GM19328 (cell line): Measurements from ENCODE around the gene HECTD3.
"Not testable (repeated sequence)": the region's sequence is repeated elsewhere in the genome, so short reads cannot be mapped to it uniquely, and the experiment has no call there.

Experiments used
- ATAC-seq: cut with Tn5 transposase; IDR thresholded peaks from one replicate; pipeline ENCODE4 v1.9.1; 2021; ENCODE audit warnings: mild to moderate bottlenecking, moderate library complexity; ENCODE audit not compliant: unreplicated experiment

Gene HECTD3

GRCh38 chr1:45014321-45015028 lies 3.4 kb upstream of the HECTD3 start:
- ATAC-seq: no peak

GRCh38 chr1:45013551-45014209 lies 2.6 kb upstream of the HECTD3 start:
- no peak for ATAC-seq

DNA sequence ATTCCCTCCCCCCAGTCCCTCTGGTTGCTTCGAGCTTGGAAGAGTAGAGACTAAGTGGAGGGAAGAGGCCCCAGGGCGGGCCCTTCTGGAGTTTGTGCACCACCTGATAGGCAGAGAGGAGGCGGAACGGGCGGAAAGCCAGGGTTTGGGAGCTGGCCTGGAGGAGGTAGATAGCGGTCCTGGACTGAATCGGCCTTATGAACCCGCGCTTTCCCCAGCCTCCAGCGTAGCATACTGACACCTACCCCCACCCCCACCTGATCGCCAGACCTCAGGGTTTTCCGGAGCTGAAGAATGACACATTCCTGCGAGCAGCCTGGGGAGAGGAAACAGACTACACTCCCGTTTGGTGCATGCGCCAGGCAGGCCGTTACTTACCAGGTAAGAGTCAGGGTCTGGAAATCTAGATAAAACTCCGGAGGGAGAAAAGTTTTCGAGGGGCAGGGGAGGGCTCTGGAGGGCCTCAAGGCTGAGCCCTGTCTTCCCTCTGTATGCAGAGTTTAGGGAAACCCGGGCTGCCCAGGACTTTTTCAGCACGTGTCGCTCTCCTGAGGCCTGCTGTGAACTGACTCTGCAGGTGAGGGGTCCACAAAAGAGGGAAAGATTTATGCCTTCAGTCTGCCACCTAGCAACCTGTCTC lies 1.6 kb upstream of the HECTD3 start:
- ATAC-seq: no peak

- no peak for ATAC-seq
Observed at GRCh38 chr1:45011837-45012638, 914 bp upstream of the HECTD3 start, which contains the start of gene UROD. TSS of gene UROD (plus strand) at chr1:45012254. CDS start at chr1:45012266, 12 bp downstream.

DNA sequence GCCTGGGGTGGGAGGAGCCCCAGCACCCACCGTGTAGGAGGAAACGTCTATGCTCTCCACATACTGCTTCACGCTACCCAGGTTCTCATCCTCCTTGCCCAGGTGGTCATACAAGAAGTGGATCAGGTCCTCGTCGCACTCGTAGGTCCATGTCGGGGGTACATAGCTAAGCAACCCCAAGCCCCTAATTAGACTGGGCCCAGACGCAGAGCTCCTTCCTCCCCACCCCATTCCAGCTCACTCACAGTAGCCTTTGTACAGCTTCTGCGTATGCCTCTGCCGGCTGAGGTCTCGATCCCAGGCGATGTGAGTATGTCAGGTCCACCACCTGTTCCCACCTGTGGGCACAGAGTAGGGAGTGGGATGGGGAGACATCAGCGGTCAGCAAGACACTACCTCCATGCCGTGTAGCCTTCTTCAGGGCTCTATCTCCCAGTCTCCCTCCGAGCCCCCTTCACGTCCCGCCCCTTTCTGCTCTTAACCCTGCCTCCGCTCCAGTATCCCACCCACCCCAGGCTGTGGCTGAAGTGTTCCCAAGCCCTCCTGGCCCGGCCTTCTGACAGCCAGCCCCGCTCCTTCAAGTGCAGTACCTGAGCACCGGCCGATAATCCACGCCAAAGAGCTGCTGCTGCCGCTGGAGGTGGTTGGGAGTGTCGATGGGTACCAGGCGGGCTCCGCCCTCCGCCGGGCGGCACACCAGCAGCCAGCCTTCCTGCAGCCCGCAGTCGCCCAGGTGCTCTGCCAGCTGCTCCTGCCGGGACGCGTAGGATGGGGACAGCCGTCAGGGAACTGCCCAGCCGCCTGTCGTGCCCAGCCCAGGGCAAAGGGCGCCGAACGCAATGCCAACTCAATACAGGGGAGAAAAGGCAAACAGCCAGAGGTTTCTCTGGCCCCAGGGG lies 919 bp downstream of the HECTD3 start:
- no peak for ATAC-seq

- ATAC-seq: no peak
Observed at GRCh38 chr1:45009296-45009865, 1.7 kb downstream of the HECTD3 start.

DNA sequence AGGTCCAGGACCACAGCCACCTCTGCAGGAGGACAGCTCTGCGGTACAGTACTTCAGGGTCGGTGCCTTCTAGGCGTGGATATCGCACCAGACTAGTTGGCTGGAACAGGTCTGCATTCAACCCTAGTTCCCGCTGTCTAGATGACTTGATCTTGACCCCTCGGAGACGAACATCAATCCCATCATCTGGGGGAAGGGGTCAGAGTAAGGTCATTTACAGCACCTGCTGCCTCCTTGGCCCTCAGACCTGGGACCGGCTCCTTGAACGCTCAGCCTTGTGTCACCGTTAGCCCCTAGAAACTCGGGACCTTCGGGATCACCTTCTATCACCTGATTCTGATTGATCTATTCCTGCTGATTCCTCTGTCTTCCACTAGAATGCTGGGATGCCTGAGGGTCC lies 2.6 kb downstream of the HECTD3 start:
- no peak for ATAC-seq

GRCh38 chr1:45008076-45008475 lies 3.0 kb downstream of the HECTD3 start:
- no peak for ATAC-seq

DNA sequence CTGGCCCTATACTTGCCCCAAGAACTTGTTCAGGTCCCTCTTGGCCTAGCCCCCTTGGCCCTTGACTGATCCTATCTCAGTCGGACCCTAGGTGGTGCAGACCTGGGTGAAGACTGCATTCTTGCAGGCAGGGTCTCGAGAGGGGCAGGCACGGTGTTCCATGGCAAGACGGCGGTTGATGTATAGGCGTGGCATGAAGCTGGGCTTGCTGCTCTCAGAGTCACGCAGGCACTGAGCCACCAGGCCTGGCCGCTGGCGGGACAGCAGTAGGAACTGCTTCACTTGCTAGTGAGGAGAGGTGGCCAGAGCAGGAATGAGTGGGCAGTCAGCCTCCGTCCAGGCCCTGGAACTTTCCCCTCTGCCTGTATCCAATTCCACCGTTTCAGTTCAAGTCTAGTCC lies 3.8 kb downstream of the HECTD3 start:
- ATAC-seq: no peak

GRCh38 chr1:45005761-45006160 lies 5.4 kb downstream of the HECTD3 start:
- ATAC-seq: no peak

GRCh38 chr1:45004281-45004920 lies 6.7 kb downstream of the HECTD3 start:
- no peak for ATAC-seq

GRCh38 chr1:45003741-45004140 lies 7.4 kb downstream of the HECTD3 start:
- ATAC-seq: no peak

- ATAC-seq: no peak
Observed at GRCh38 chr1:45002650-45003645, 8.2 kb downstream of the HECTD3 start.

- ATAC-seq: not testable (repeated sequence)
Observed at GRCh38 chr1:45001576-45001975, 9.5 kb downstream of the HECTD3 start.

- ATAC-seq: no peak
Observed at GRCh38 chr1:45001011-45001481, 10.1 kb downstream of the HECTD3 start.

GRCh38 chr1:44999232-44999631 lies 11.9 kb downstream of the HECTD3 start:
- ATAC-seq: no peak

- no peak for ATAC-seq
Observed at GRCh38 chr1:44995467-44996238, 15.5 kb downstream of the HECTD3 start.
